GM21717 (cell line): Measurements from ENCODE around the gene THOC6.

Experiments used
- ATAC-seq: cut with Tn5 transposase; IDR thresholded peaks from one replicate; pipeline ENCODE4 v1.9.1; 2021; ENCODE audit warnings: mild to moderate bottlenecking, moderate library complexity; ENCODE audit not compliant: unreplicated experiment

Gene THOC6

GRCh38 chr16:3029491-3030221 is 5.8 kb downstream of the THOC6 start:
- no peak for ATAC-seq

DNA sequence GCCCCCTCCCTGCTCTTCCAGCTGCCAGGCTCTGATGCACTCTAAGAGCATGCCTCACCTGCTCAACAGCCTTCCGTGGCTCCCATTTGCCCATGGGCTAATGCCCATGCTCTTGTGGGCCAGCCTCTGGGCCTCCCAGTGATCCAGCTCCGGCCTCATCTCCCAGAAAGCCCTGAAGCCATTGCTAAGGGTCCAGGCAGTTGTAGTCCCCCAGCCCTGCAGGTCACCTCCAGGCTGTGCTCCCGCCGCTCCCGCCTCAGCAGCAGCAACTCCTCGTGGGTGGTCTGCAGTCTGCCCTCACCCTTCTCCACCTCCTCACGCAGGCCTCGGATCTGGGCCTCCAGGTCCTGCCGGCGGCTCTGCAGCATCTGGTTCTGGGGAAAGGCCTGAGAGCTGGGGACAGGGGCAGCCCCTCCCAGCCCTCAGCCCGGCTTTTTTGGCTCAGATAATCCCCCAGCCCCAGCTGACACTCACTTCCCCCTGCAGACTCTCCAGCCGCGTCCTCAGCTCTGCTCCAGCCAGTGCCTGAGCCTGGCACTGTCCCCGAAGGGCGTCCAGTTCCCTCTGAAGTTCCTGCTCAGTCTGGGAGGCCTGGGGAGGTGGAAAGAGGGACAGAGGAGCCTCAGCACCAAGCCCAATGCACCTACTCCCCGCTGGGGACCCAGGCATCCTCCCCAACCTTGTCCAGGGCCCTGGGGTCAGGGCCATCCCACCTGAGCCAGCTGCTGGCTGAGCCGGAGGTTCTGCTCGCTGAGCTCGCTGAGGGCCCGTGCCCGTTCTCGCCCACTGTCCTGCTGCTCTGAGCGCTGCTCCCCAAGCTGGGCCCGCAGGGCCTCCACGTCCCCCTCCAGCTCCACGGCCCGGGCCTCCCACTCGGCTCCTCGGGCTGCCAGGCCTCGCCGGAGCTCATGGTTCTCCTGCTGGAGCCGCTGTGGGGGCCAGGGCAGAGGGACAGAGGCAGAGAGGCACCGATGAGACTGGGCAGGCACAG is 6.7 kb downstream of the THOC6 start:
- ATAC-seq: no peak

- ATAC-seq: no peak
These were observed 8.8 kb downstream of the THOC6 start for GRCh38 chr16:3032624-3033023.

GRCh38 chr16:3035289-3035971 is 11.6 kb downstream of the THOC6 start:
- ATAC-seq: no peak

GRCh38 chr16:3035972-3036725 is 12.3 kb downstream of the THOC6 start:
- ATAC-seq: no peak

DNA sequence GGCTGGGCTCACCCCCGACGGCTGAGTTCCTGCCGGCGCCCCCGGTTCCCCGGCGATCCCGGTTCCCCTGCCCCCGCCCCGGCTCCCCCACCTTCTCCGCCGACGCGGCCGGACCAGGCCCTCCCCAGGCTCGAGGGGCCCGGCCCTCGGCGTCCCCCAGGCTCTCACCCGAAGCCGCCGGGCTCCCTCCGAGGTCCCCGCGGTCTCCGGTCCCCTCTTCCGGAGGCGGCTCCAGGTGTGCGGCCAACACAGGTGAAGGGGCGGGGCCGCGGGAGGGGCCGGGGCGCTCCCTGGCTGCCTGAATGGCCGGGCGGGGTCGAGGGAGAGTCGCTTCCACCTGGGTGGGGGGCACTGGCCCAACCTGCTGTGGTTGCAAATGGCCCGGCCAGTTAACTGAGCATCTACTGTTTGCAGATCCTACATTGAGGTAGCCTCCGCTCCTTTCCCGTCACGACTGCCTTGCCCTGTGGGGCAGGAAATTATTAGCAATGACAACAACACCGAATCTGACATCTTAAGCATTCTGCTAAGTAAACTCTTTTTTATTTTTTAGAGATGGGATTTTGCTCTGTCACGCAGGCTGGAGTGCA is 13.0 kb downstream of the THOC6 start, which contains the start of gene BICDL2:
Gene BICDL2, minus strand, starts transcription at position 219 of the 590 bp plus-strand sequence. CDS start 1,448 bp downstream, outside the sequence.
- no peak for ATAC-seq

DNA sequence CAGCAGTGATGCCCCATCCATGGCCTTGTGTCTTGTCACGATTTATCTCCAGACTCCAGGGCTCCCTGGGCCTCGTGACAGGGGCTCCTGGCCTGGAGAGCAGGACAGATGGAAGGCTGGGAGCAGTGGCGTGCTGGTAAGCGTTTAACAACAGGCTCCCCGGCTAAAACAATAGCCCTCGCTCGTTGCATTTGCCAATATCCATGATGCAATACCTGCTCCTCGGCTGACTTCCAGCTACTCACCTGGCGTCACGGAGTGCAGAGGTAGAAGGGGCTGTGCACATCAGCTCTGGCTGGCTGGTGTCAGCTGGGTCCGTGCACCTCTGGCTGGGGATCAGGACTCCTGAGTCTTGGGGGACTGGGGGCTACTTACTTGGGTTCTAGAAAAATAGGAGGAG is 14.4 kb downstream of the THOC6 start:
- no peak for ATAC-seq

DNA sequence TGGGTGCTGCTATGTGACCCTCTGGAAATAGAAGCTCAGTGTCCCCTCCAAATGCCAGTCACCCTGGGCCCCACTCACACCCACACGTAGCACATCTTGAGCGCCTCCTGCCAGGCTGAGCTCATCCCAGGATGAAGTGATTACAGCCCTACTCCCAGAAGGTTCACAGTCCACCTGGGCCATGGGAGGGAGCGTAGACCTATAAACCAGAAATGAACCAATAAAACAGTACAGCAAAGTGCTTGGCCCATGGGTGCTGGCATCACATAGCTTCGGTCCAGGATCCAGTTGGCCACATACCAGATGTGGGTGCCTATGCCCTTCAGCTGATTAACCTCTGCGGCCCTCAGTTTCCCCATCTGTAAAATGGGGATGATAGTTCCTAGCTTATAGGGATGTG is 15.1 kb downstream of the THOC6 start:
- ATAC-seq: no peak

DNA sequence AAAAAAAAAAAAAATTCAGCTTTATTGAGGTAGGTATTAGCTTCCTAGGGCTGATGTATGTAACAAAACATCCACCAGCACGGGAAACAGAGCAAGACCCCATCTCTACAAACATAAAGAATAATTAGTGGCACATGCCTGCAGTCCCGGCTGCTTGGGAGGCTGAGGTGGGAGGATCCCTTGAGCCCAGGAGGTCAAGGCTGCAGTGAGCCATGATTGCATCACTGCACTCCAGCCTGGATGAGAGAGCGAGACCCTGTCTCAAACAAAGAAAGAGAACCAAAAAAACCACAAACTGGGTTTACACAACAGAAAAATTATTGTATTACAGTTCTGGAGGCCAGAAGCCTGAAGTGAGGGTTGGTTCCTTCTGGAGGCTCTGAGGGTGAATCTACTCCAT is 18.5 kb downstream of the THOC6 start:
- ATAC-seq: no peak

DNA sequence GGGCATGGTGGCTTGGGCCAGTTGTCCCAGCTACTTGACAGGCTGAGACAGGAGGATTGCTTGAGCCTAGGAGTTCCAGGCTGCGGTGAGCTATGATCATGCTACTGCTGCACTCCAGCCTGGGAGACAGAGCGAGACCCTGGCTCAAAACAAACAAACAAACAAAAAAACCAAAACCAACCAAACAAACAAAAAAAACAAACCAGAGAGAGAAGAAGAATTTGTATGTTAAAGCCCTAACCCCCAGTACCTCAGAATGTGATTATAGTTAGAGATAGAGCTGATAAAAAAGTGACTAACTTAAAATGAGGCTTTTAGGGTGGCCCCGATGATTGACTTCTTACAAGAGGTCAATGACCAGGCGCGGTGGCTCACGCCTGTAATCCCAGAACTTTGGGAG is 20.9 kb downstream of the THOC6 start:
- ATAC-seq: no peak

GRCh38 chr16:3045758-3046640 is 22.2 kb downstream of the THOC6 start, which contains the start of gene MMP25:
Gene MMP25, plus strand, starts transcription at chr16:3046561. Its CDS starts 357 bp downstream, at chr16:3046918.
- no peak for ATAC-seq

DNA sequence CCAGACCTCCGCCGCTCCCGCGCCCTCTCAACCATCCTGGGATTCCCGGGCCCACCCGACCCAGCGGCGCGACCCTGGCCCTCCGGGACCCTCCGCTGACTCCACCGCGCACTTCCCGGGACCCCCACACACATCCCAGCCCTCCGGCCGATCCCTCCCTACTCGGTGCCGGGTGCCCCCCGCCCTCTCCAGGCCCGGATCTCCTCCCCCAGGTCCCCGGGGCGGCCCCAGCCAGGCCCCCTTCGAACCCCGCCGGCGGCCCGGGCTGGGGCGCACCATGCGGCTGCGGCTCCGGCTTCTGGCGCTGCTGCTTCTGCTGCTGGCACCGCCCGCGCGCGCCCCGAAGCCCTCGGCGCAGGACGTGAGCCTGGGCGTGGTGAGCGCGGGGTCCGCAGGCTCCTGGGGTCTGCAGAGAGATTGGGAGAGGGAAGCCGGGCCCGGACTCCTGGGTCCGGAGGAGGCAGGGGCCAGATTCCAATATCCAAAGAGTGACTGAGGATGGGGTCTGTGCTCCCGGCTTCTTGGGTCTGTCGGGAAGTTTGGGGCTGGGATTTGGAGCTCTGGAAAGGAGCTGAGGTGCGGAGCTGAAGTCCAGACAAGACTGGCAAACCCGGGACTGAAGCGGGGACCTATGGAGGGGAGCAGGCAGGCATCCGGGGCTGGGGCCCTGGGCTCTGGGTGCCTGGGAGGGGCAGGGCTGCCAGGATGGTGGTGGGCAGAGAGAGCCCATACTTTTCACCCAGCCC is 23.0 kb downstream of the THOC6 start:
- ATAC-seq: no peak

- no peak for ATAC-seq
These were observed 23.5 kb downstream of the THOC6 start for GRCh38 chr16:3047387-3047720.

- no peak for ATAC-seq
These were observed 26.2 kb downstream of the THOC6 start for GRCh38 chr16:3049921-3050481.

GRCh38 chr16:3050487-3050886 is 26.7 kb downstream of the THOC6 start:
- ATAC-seq: no peak

GRCh38 chr16:3051009-3051408 is 27.2 kb downstream of the THOC6 start:
- ATAC-seq: no peak

- ATAC-seq: no peak
These were observed 27.7 kb downstream of the THOC6 start for GRCh38 chr16:3051494-3051893.
